GM21528 (cell line): ENCODE measurements around the gene REC8.

Source experiments
- ATAC-seq: cut with Tn5 transposase; IDR thresholded peaks from one replicate; pipeline ENCODE4 v1.9.1; 2021; ENCODE audit warnings: mild to moderate bottlenecking, moderate library complexity; ENCODE audit not compliant: unreplicated experiment, low FRiP score

Gene REC8

GRCh38 chr14:24226473-24226872 is 54.6 kb downstream of the REC8 start:
- ATAC-seq = no peak

GRCh38 chr14:24228902-24229301 is 57.0 kb downstream of the REC8 start:
- no peak for ATAC-seq
